GM18505 (cell line): Measurements from ENCODE around the gene CETP.
A peak's percentile ranks its signal among the peaks of the same experiment; 100 is the strongest.

Source experiments
- ATAC-seq: cut with Tn5 transposase; IDR thresholded peaks from one replicate; pipeline ENCODE4 v1.9.1; 2021; ENCODE audit not compliant: unreplicated experiment
- POLR2A ChIP-seq: IDR thresholded peaks from 4 replicates; pipeline ENCODE4 v1.6.1; 2011; ENCODE audit warnings: borderline replicate concordance; ENCODE audit not compliant: insufficient read depth, insufficient read length; ENCODE audit errors: extremely low read depth

CETP gene

GRCh38 chr16:56941856-56942331 lies 19.9 kb upstream of the CETP start:
- ATAC-seq = no peak
- no peak for TF ChIP-seq POLR2A

GRCh38 chr16:56943761-56944375 lies 17.9 kb upstream of the CETP start:
- ATAC-seq = no peak
- no peak for TF ChIP-seq POLR2A

GRCh38 chr16:56944954-56945839 lies 16.6 kb upstream of the CETP start:
- TF ChIP-seq POLR2A = peak; percentile 56
- no peak for ATAC-seq

- TF ChIP-seq POLR2A = no peak
- no peak for ATAC-seq
Observed at GRCh38 chr16:56945847-56946527, 15.8 kb upstream of the CETP start.

GRCh38 chr16:56946767-56947603 lies 14.8 kb upstream of the CETP start:
- TF ChIP-seq POLR2A = peak; percentile 59
- no peak for ATAC-seq

- no peak for TF ChIP-seq POLR2A
- ATAC-seq = no peak
Observed at GRCh38 chr16:56947604-56947995, 14.2 kb upstream of the CETP start.

- no peak for ATAC-seq
- TF ChIP-seq POLR2A = no peak
Observed at GRCh38 chr16:56948234-56948633, 13.5 kb upstream of the CETP start.

GRCh38 chr16:56950051-56950450 lies 11.7 kb upstream of the CETP start:
- ATAC-seq = no peak
- TF ChIP-seq POLR2A = no peak

- ATAC-seq = no peak
Observed at GRCh38 chr16:56950455-56950854, 11.3 kb upstream of the CETP start.

GRCh38 chr16:56950881-56951771 lies 10.6 kb upstream of the CETP start:
- TF ChIP-seq POLR2A = no peak
- ATAC-seq = peak; percentile 55

More at GRCh38 chr16:56950455-56950854, 11.3 kb upstream of the CETP start:
- no peak for TF ChIP-seq POLR2A

- TF ChIP-seq POLR2A = no peak
- ATAC-seq = no peak
Observed at GRCh38 chr16:56953006-56953405, 8.7 kb upstream of the CETP start.

GRCh38 chr16:56956076-56956475 lies 5.7 kb upstream of the CETP start:
- ATAC-seq = no peak
- no peak for TF ChIP-seq POLR2A

- TF ChIP-seq POLR2A = no peak
- ATAC-seq = no peak
Observed at GRCh38 chr16:56956756-56957155, 5.0 kb upstream of the CETP start.
